Neural progenitor cell (in vitro differentiated cells): ENCODE data around the gene NLRC3. TPM values are rescaled to one million over a fixed set of nuclear protein-coding genes. Genes with fewer than 3 reads are reported as not detected.
A peak's percentile ranks its signal among the peaks of the same experiment; 100 is the strongest.

Source experiments
- DNase-seq: peaks from one replicate; pipeline ENCODE4 v3.0.0-alpha.2; 2016; ENCODE audit warnings: low spot score
- H2AFZ ChIP-seq: fragments of 200-600 bp; sonication (generic); replicated peaks from 2 replicates; pipeline ENCODE4 v1.6.1; 2016; ENCODE audit warnings: antibody characterized with exemption
- H3F3A ChIP-seq: fragments of 200-600 bp; sonication (generic); 2 replicates; pipeline ENCODE4 v1.6.1; 2016; ENCODE audit warnings: antibody characterized with exemption, low read depth
- H3K27ac ChIP-seq: fragments of 200-600 bp; sonication (generic); 2 replicates; pipeline ENCODE4 v1.5.1; 2016; ENCODE audit warnings: mild to moderate bottlenecking
- H3K27me3 ChIP-seq: fragments of 200-600 bp; sonication (generic); 2 replicates; pipeline ENCODE4 v1.6.1; 2016; ENCODE audit warnings: mild to moderate bottlenecking, moderate library complexity
- H3K36me3 ChIP-seq: fragments of 200-600 bp; sonication (generic); 2 replicates; pipeline ENCODE4 v1.5.1; 2016
- H3K4me1 ChIP-seq: fragments of 200-600 bp; sonication (generic); 2 replicates; pipeline ENCODE4 v1.6.1; 2016; ENCODE audit warnings: mixed run types
- H3K4me2 ChIP-seq: fragments of 200-600 bp; sonication (generic); 2 replicates; pipeline ENCODE4 v1.6.1; 2016
- H3K4me3 ChIP-seq: fragments of 200-600 bp; sonication (generic); 2 replicates; pipeline ENCODE4 v1.5.1; 2016
- H3K79me2 ChIP-seq: fragments of 200-600 bp; sonication (generic); 2 replicates; pipeline ENCODE4 v1.6.1; 2016; ENCODE audit warnings: low read depth
- H3K9ac ChIP-seq: fragments of 200-600 bp; sonication (generic); 2 replicates; pipeline ENCODE4 v1.6.1; 2016
- H3K9me3 ChIP-seq: fragments of 200-600 bp; sonication (generic); 2 replicates; pipeline ENCODE4 v1.5.1; 2016; ENCODE audit warnings: low read depth
- H4K20me1 ChIP-seq: fragments of 200-600 bp; sonication (generic); 2 replicates; pipeline ENCODE4 v1.6.1; 2016; ENCODE audit warnings: low read depth
- H3K27ac Mint-ChIP-seq: 3 replicates; pipeline ENCODE4 v1.8.0; 2021; ENCODE audit warnings: mixed read lengths
- H3K27me3 Mint-ChIP-seq: 2 replicates; pipeline ENCODE4 v1.8.0; 2022; ENCODE audit warnings: low read depth, mild to moderate bottlenecking, inconsistent platforms, moderate library complexity, mixed read lengths; ENCODE audit not compliant: insufficient read depth
- H3K36me3 Mint-ChIP-seq: 3 replicates; pipeline ENCODE4 v1.8.0; 2021; ENCODE audit warnings: mixed read lengths
- H3K4me1 Mint-ChIP-seq: 3 replicates; pipeline ENCODE4 v1.8.0; 2021; ENCODE audit warnings: mixed read lengths
- H3K4me3 Mint-ChIP-seq: 3 replicates; pipeline ENCODE4 v1.8.0; 2021; ENCODE audit warnings: mild to moderate bottlenecking, moderate library complexity, mixed read lengths
- H3K9me3 Mint-ChIP-seq: 3 replicates; pipeline ENCODE4 v1.8.0; 2020; ENCODE audit warnings: mixed read lengths
- CTCF ChIP-seq: fragments of 200-600 bp; sonication (generic); IDR thresholded peaks from 2 replicates; pipeline ENCODE4 v1.5.1; 2017; ENCODE audit warnings: antibody characterized with exemption, mild to moderate bottlenecking
- EZH2 ChIP-seq: fragments of 200-600 bp; sonication (generic); IDR thresholded peaks from 2 replicates; pipeline ENCODE4 v1.6.1; 2017; ENCODE audit warnings: antibody characterized with exemption, mild to moderate bottlenecking, moderate library complexity
- EZH2phosphoT487 ChIP-seq: fragments of 200-600 bp; sonication (generic); IDR thresholded peaks from 2 replicates; pipeline ENCODE4 v1.6.1; 2017; ENCODE audit warnings: antibody characterized with exemption
- total RNA-seq: library from RNA; depleted of rRNA; stranded (reverse); fragments of >200 nt; gene quantifications from 2 replicates; pipeline ENCODE4 v1.2.3, GENCODE V29; 2015; ENCODE audit warnings: low replicate concordance

Gene NLRC3
- total RNA-seq, 1 donor from 2014 or later: not detected

GRCh38 chr16:3578121-3578520 is 918 bp upstream of the NLRC3 start:
- H3F3A ChIP-seq: no peaks in the 10 kb centered on the region
- peak overlapping the region; percentile 72 for H3K4me3 Mint-ChIP-seq
- no peak overlapping the region for H3K27ac ChIP-seq
- H3K27me3 Mint-ChIP-seq: no peaks in the 10 kb centered on the region
- no peaks in the 10 kb centered on the region for H3K9me3 ChIP-seq
- no peaks in the 10 kb centered on the region for H3K27me3 ChIP-seq
- peaks cover 20% of the 10 kb centered on the region for H3K4me1 Mint-ChIP-seq
- no peaks in the 10 kb centered on the region for H3K9me3 Mint-ChIP-seq
- H3K4me3 ChIP-seq: no peak overlapping the region
- H4K20me1 ChIP-seq: no peaks in the 10 kb centered on the region
- H2AFZ ChIP-seq: no peak overlapping the region
- H3K36me3 ChIP-seq: no peaks in the 10 kb centered on the region
- no peaks in the 10 kb centered on the region for H3K79me2 ChIP-seq
- peaks cover 2% of the 10 kb centered on the region for H3K36me3 Mint-ChIP-seq
- TF ChIP-seq EZH2phosphoT487 (no peak), CTCF (no peak), EZH2 (no peak)
- no peak overlapping the region for H3K4me2 ChIP-seq
- H3K4me1 ChIP-seq: no peaks in the 10 kb centered on the region
- peak overlapping the region; percentile 27 for H3K27ac Mint-ChIP-seq
- H3K9ac ChIP-seq: no peak overlapping the region
- no peak for DNase-seq

- H3K9ac ChIP-seq: no peak overlapping the region
- H3K27me3 Mint-ChIP-seq: no peaks in the 10 kb centered on the region
- no peaks in the 10 kb centered on the region for H3K36me3 Mint-ChIP-seq
- H3K36me3 ChIP-seq: no peaks in the 10 kb centered on the region
- no peaks in the 10 kb centered on the region for H3K9me3 ChIP-seq
- H3K27me3 ChIP-seq: no peaks in the 10 kb centered on the region
- no peaks in the 10 kb centered on the region for H3F3A ChIP-seq
- H3K27ac ChIP-seq: no peak overlapping the region
- no peaks in the 10 kb centered on the region for H4K20me1 ChIP-seq
- H3K4me3 ChIP-seq: no peak overlapping the region
- TF ChIP-seq EZH2 (no peak), EZH2phosphoT487 (no peak), CTCF (no peak)
- H3K4me1 Mint-ChIP-seq: peaks cover 20% of the 10 kb centered on the region
- H3K4me1 ChIP-seq: no peaks in the 10 kb centered on the region
- no peak for DNase-seq
- no peaks in the 10 kb centered on the region for H3K79me2 ChIP-seq
- no peak overlapping the region for H3K4me3 Mint-ChIP-seq
- no peak overlapping the region for H3K27ac Mint-ChIP-seq
- H3K9me3 Mint-ChIP-seq: peaks cover 2% of the 10 kb centered on the region
- no peak overlapping the region for H2AFZ ChIP-seq
- H3K4me2 ChIP-seq: no peak overlapping the region
These were observed 992 bp downstream of the NLRC3 start for GRCh38 chr16:3576211-3576610.

- Histone ChIP-seq H3K79me2 (no peaks in the 10 kb centered on the region), H3K27me3 (no peaks in the 10 kb centered on the region), H3K27ac (no peak overlapping the region), H3K4me3 (no peak overlapping the region), H3F3A (no peaks in the 10 kb centered on the region), H3K4me1 (no peaks in the 10 kb centered on the region), H3K36me3 (no peaks in the 10 kb centered on the region), H3K4me2 (no peak overlapping the region), H2AFZ (no peak overlapping the region), H3K9me3 (peaks cover 4% of the 10 kb centered on the region), H4K20me1 (no peaks in the 10 kb centered on the region), H3K9ac (no peak overlapping the region)
- TF ChIP-seq EZH2phosphoT487 (no peak), EZH2 (no peak), CTCF (no peak)
- no peak overlapping the region for H3K4me3 Mint-ChIP-seq
- no peak overlapping the region for H3K27ac Mint-ChIP-seq
- H3K9me3 Mint-ChIP-seq: peaks cover 7% of the 10 kb centered on the region
- H3K27me3 Mint-ChIP-seq: no peaks in the 10 kb centered on the region
- H3K4me1 Mint-ChIP-seq: peaks cover 15% of the 10 kb centered on the region
- no peaks in the 10 kb centered on the region for H3K36me3 Mint-ChIP-seq
- no peak for DNase-seq
These were observed 1.7 kb downstream of the NLRC3 start for GRCh38 chr16:3575491-3575890.

- Histone ChIP-seq H3F3A (no peaks in the 10 kb centered on the region), H3K4me2 (no peak overlapping the region), H3K4me1 (no peaks in the 10 kb centered on the region), H3K9ac (no peak overlapping the region), H4K20me1 (no peaks in the 10 kb centered on the region), H3K27me3 (no peaks in the 10 kb centered on the region), H3K36me3 (no peaks in the 10 kb centered on the region), H2AFZ (no peak overlapping the region), H3K27ac (no peak overlapping the region), H3K4me3 (no peak overlapping the region), H3K9me3 (peaks cover 4% of the 10 kb centered on the region), H3K79me2 (no peaks in the 10 kb centered on the region)
- Mint-ChIP-seq H3K4me3 (no peak overlapping the region), H3K4me1 (peaks cover 5% of the 10 kb centered on the region), H3K27me3 (no peaks in the 10 kb centered on the region), H3K9me3 (peaks cover 10% of the 10 kb centered on the region), H3K36me3 (no peaks in the 10 kb centered on the region), H3K27ac (no peak overlapping the region)
- no peak for DNase-seq
- no peak for TF ChIP-seq EZH2phosphoT487
- TF ChIP-seq CTCF: no peak
- no peak for TF ChIP-seq EZH2
These were observed 3.0 kb downstream of the NLRC3 start for GRCh38 chr16:3574195-3574594.
